Measurements from ENCODE around the gene SMPX.

DNA sequence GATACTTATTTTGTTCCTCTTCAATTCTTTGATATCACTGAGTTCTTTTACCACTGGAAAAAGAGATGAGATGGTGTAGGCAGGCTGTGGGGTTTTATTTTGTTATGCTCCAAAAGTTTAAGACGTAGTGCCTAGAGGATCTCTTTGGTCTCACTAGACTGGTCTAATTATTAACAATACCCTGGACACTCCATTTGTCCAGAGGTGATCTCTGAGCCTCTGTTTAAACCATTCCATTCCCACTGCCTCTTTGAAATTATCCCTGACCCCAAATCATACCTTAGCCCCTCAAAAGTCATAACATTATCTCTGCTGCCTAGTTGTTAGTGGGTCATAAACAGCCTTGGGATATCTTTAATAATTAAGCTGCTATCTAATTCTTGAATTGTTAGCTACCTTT is 24.2 kb downstream of the SMPX start:
- TF ChIP-seq EZH2 (IDR thresholded peaks at IDR 0.05) (no peak), POLR2AphosphoS5 (IDR thresholded peaks at IDR 0.05; ENCODE audit: borderline replicate concordance, low read depth, low read length) (no peak), FOXP2 (optimal IDR thresholded peaks at IDR 0.05; ENCODE audit: control extremely low read depth, extremely low read length, insufficient read depth) (no peak)
